Embryonic facial prominence (tissue), 1 donor: ENCODE measurements around the gene NBPF11.
"Not testable (repeated sequence)": the region's sequence is repeated elsewhere in the genome, so short reads cannot be mapped to it uniquely, and the experiment has no call there.

ENCODE experiments used
- DNase-seq: peaks from one replicate; pipeline ENCODE4 v3.0.0-alpha.2; 2016; ENCODE audit errors: extremely low spot score

The NBPF11 gene, protein sequence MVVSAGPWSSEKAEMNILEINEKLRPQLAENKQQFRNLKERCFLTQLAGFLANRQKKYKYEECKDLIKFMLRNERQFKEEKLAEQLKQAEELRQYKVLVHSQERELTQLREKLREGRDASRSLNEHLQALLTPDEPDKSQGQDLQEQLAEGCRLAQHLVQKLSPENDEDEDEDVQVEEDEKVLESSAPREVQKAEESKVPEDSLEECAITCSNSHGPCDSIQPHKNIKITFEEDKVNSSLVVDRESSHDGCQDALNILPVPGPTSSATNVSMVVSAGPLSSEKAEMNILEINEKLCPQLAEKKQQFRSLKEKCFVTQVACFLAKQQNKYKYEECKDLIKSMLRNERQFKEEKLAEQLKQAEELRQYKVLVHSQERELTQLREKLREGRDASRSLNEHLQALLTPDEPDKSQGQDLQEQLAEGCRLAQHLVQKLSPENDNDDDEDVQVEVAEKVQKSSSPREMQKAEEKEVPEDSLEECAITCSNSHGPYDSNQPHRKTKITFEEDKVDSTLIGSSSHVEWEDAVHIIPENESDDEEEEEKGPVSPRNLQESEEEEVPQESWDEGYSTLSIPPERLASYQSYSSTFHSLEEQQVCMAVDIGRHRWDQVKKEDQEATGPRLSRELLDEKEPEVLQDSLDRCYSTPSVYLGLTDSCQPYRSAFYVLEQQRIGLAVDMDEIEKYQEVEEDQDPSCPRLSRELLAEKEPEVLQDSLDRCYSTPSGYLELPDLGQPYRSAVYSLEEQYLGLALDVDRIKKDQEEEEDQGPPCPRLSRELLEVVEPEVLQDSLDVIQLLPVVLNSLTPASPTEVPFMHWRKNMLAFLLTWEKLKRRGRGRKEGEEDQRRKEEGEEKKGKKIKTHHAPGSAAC

DNA sequence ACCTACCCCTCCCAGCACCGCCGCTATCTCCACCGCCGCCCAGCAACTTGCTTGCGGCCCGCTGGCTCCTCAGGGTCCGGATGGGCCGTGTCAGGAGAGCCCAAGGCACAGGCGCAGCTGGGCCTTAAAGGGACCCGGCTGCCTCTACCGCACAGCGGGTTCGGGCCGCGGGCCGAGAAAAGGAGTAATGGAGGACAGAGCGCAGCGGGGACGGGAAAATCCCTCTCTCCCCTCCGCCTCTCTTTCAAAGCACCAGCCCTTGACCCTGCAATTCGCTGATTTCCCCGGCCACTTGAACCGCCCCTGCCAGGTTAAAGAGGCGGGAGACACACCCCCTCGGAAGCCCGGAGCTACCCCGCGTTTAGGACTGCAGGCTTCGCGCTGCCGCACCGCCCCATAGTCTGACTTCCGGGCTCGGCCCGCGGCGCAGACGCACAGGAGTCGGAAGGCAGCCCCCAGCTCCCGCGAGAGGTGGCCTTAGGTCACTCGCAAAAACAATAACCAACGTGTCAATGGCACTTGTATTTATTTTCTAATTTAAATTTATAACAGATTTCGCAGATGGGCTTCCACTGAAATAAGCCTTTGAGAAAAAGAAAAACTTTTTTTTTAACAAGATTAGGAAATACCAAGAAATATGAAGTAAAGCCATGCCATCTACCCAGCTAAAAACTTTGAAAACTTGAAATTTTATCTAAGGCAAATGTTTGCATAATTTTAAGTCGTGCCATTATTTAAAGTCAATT is at the start of gene NBPF11:
NBPF11 (minus strand) TSS at position 371 of the 746 bp plus-strand sequence. CDS start 25,278 bp downstream, outside the sequence.
- not testable (repeated sequence) for DNase-seq

DNA sequence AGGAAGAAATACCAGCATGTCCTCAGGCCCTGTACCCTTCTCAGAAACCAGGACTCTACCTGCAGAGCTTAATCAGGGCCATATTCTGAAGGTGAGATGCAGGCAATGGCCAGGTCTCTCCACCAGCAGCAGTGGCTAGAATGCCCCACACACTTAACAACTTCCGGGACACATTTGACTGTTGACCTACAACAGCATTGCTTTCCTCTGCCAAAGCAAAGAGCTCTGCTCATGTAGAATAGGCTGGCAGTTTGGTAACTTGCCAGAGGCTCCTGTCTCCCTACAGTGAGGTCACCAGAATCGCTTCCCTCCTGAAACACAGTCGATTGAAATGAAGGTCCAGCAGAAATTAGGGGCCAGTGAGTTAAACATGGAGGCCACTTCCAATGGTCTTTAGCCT is 45.3 kb upstream of the NBPF11 start:
- DNase-seq: not testable (repeated sequence)

DNA sequence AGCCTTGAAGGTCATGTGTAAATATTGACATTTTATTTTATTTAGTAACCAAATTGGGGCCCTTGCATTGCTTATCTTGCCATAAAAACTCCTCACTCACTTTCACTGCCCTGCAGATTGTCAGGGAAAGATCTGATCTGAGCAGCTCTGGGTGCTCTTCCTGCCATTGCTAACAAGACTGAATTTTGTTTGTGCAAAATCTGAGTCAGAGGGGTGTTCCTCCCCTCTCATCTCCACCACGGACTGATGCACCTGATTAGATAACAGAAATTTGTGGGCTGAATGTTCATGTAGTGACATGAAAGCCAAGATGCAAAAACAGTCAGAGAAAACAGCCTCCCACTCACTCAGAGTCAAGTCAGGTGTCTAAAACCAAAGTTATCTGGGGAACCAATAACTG is 44.9 kb upstream of the NBPF11 start:
- DNase-seq: not testable (repeated sequence)

DNA sequence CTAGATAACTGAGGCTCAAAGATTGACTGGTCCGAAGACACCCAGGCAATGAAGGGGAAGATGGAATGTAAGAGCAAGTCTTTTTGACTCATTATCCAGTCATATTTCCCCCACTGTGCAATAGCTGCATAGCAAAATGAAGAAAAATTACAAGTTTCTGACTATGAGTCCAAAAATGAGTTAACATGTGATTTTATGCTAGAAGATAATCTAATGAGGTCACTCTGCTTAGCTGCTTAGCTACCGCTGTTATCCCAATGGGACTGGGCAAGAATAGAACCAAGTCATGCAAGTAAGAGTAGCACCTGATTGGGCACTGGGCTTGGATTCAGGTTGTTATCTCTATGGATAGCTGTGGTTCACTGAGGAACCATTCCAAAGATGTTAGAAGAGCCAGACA is 43.0 kb upstream of the NBPF11 start:
- DNase-seq: not testable (repeated sequence)

DNA sequence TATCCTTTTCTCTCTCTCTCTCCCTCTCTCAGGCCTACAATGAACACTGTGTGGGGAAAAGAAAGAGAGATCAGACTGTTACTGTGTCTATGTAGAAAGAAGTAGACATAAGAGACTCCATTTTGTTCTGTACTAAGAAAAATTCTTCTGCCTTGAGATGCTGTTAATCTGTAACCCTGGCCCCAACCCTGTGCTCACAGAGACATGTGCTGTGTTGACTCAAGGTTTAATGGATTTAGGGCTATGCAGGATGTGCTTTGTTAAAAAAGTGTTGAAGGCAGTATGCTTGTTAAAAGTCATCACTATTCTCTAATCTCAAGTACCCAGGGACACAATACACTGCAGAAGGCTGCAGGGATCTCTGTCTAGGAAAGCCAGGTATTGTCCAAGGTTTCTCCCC is 36.7 kb upstream of the NBPF11 start:
- DNase-seq: not testable (repeated sequence)

DNA sequence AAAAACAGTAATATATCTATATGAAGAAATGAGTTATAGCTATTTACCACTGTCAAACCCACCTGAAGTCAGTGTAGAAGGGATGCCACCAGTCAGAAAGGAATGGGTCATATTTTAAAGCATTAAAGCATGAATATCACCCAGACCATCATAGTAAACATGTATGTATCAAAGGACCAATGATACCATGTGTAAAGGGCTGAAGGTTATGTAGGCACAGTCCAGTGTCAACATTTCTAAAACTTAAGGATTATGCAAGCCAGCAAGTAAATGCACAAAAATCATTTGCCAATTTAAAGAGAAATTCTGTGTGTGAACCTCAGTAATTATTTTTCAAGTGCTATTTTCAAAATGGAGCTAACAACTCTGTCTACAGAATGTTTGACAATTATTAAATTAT is 26.6 kb upstream of the NBPF11 start:
- DNase-seq: not testable (repeated sequence)

DNA sequence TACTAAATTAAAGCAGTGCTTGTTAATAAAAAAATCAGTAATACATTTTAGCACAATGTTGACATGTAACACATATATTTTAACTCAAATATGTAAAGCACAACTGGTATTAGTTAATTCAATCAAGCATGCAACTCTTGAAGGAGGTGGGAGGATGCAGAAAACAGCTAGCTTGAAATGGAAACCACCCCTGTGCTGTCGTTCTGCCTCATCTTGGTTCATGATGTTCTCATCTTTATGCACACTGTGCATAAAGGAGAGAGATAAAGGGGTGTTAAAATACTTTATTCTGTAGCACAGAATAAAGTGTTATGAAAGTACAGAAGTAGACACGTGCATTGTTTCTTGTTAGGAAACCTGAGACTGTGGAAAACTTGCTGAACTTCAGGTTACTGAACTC is 23.3 kb upstream of the NBPF11 start:
- DNase-seq: not testable (repeated sequence)

DNA sequence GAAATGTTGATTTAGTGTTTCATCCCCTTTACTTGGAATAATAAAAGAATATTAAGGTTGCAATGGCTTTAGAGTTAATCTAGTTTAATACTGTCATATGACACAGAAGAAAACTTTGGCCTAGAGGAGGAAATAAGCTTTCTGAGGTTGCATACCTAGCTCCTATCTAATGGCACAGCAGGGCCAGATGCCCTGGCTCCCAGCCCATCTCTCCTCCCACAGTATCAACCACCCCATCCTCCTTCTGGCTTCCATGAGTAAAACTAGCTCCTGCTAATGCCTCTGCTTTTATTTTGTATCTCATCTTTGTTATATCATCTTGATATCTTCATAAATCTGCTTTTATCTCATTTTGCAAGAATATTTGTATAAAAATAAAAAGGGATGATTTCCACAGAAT is 19.9 kb upstream of the NBPF11 start:
- DNase-seq: not testable (repeated sequence)

DNA sequence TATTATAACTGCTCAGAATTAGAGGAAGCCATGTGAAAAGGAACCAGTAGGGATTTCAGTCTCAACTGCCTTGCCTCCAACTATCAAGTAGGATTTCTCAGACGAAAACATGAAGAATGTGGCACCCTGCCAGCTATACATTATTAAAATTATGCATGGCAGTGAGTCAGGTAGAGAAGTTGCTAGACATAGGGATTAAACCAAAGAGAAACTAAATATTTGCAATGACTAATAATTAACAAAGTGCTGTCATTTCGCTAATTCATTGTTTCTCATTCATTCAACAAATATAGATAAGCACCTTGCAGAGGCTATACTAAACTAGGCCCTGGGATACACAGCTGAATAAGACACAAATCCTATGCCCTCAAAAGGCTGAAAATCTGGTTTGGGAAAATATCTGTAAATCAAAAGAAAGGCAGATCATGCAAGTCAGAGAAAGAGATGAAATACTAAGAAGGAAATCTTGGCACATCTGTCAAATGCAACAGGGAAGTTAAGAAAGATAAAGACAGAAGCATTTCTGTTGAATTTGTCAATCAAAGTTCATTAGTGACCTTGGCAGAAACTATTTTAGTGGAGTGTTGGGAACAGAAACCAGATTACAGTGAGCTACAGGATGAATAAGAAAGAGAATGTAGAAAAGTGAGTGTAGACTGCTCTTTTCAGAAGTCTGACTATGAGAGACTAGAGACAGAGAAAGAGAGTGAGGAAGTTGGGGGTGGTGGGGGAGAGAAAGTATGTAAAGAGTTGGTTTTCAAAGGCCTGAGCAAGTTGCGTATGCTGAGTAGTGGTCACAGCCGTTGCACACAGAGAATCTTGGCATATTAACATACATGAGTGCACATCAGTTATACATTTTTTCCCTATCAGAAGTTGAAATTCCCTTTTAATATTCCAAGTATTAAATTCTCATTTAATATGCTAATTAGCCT is 14.7 kb upstream of the NBPF11 start:
- DNase-seq: no peak

DNA sequence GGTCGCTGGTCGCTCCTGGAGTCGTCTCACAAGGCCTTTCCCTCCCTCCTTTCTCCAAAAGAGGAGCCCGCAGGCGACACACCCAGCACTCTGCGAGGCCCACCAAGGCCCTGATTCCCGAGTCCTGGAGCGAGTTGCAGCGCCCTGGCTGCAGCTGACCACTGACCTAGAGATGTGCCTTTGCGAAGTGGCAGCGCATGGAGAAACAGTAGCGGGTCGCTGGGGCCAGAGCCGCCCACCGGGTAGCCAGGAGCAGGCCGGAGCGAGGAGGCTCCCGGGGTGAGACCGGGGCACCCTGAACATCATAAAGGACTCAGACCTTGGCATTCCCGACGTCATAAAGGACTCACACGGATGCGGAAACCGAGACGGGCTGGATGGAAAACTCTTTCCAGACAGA is 10.3 kb upstream of the NBPF11 start:
- DNase-seq: no peak

DNA sequence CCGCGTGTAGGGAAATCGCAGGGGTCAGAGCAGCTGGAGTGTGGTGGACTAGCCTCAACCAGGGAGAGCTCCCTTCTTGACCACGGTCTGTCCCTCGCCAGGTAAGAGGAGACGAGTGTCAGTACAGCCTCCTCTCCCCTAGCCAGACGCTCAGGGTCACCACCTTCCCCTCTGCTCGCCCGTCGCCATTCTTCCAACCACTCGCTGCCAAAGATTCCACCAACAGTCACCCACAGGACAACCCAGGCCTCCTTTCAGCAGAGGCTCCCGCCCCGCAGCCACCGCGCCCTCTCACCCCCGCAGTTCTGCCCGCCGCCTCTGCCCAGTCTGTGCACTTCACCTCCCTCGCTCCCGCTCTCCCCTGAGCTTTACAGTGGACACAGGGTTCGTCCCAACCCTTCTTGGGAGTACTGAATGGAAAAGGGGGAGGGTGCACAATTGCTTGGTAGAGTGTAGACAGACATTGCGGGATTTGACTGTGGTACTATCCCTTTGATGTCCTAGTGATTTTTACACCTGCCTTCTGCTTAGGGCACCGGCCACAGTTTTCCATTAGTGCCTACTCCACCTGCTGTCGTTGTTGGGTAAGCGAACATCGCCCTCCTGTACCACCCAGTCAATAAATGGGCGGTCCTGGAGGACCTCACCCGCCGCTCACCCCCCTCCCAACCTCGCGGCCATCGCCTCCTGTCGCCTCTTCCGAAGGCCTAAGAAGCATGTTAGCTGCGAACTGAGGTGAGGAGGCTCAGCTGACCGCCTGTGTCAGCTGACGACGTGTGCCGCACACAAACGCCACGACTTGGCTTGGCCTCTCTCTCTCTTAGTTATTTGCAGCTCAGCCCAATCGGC is 9.2 kb upstream of the NBPF11 start:
- no peak for DNase-seq

DNA sequence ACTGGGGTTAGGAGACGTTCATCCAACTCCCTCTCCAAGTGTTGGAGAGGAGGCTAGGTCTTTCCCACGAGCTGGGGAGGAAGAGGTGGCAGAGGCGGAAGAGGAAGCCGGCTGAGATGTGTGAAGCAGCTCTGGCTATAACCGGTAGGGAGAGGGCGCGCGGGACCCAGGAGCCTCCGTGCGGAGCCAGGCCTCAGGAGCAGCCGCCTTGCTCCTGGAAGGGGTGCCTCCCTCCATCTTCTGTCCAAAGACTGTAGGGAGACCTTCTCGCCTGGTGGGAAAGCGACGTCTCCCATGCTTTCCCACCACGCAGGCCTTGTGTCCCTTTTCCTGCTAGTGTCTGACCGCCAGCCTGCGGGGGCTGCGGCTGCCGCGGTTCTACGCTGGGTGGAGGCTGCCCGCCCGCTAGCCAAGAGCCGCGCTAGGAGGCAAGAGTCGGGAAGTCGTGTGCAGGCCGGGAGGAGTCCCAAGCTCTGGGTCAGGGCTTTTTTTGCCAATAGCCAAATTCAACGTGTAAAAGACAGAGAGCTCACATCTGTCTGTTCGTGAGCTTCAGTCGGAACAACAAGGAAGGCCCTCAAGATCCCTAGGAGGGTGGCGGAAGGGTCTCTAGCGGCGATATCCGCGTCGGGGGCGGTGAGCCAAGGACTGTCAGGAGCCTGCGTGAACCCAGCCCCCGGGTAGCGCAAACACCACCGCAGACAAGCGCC is 8.4 kb upstream of the NBPF11 start:
- DNase-seq: no peak

DNA sequence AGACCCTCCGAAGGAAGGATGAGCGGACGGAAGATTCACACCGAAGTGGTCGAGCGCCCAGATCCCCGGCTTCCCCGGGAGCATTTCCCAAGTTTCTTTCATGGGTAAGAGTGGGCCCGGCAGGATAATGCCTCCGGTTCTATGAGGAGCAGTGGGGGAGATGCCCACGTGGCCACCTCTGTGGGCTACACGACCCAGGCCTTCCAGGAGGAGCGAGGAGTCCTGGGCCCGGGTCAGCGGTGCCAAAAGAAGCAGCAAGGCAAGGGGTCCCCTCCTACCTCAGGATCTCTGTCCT is 7.9 kb upstream of the NBPF11 start:
- DNase-seq: no peak

DNA sequence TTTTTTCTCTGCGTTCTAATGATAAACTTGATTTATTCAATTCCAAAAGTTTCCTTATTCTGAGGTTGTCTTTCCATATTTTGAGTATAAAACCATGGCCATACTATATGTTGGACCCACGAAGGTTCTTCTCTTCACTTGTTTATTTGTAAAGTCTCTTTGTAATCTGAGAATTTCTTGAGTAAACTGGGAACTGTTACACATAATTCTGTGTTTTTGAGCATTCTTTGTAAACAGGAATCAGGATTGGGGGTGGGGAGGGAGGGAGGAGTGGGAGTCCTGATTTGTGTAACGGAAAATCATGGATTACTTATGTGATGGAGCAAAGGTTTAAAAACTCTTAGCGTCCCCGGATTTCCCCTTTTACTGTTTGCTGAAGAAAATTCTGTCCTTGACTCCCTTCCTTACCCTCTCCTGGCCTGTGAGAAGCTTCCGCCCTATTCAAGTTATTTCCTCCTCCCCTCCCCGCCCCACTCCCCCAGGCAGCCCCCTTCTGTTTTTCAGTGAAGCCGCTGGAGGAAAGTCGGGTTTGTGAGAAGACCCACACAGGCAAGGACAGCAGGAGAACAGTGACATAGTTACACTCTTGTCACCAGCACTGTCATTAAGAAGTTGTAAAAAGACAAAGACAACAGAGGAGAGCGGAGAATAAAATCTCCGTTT is 6.4 kb upstream of the NBPF11 start:
- no peak for DNase-seq

DNA sequence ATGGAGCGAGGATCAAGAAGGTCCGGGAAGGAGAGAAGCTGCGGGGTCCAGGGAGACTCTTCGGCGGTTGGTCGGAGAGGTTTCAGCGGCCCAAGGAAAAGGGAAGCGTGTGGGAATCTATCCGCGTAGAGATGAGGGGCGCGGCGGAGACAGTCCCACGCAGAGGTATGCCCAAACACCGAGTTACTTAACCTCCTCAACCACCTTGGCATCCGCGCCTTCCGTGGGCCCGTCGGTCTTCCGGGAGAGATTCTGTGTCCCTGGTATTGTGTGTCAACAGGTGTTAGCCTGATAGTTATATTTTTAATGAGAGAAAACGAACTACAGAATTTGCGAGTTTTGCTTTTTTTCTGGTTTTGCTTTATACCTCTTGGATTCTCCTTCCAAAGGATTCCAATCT is 5.7 kb upstream of the NBPF11 start:
- not testable (repeated sequence) for DNase-seq

DNA sequence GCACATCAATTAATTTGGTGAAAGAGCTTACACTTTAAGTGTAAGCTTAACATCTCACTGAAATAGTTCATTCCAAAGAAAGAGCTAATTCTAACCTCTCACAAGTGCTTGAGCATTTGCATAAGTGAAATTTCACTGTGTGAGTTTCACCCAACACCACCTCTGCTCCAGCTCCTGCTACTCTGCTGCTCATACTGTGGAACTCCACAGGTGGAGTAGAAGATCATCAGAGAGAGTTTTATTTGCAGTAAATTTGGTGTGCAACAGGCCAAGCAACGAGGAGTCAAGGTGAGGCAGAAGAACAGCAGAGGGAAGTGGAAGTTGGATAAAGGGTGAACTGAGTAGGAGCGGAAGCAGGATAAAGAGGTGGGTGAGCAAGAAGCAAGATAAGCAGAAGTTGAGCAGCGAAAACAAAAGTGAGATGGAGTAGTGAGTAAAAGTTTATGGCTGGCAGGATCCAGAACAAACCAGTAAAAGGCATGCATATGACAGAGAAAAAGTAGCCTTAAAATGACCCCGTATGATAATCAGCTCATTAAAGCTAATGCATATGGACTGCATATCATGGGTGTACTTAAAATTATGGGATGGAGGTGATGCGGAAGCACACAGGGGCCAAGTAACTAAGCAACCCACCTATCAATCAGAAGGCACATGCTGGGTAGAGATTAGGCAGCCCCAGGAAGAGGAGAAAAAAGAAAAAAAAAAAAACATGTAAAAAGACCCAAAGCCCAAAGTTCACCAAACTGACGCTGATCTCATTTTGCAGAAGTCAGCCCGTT is 3.6 kb upstream of the NBPF11 start:
- DNase-seq: not testable (repeated sequence)

DNA sequence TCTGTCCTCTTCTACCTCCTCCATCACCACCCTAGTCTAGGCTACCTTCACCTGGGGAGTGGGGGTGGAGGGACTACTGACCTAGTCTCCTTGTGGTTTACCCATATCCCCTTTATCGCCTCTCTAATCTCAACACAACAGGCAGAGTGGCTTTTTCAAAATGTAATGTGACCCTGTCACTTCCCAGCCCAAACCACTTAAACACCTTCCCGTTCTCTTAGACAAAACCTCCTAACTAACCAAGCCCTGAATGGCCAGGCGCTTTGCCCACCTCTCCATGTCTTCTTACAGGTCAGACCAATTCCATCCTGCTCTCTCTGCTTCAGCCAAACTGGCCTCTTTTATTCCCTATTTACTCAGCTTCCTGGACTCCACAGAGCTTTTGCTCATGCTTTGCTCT is 714 bp upstream of the NBPF11 start:
- DNase-seq: not testable (repeated sequence)

DNA sequence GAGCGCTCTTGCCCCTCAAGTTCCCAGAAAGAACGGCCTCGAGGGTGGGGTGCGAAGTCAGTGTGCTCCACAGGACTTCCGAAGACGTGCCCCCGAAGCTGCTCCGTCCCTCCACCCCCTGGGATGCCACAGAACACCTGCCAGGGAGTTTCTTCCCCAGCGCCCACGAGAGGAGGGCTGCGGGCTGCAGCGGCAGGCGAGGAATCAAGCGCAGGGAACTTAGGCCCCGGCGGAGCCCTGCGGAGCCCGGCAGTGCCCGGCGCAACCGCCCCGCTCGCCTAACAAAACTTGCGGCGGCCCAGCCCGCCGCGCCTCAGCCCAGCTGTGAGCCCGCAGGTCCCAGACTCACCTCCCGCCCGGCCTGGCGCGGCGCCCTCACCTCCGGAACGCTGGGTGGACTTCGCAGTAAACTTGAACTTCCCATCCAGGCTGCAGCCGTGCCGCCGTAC is 686 bp downstream of the NBPF11 start:
- not testable (repeated sequence) for DNase-seq
